Measurements from ENCODE around the gene DHRSX.
"Not testable (repeated sequence)": the region's sequence is repeated elsewhere in the genome, so short reads cannot be mapped to it uniquely, and the experiment has no call there.

DHRSX gene

DNA sequence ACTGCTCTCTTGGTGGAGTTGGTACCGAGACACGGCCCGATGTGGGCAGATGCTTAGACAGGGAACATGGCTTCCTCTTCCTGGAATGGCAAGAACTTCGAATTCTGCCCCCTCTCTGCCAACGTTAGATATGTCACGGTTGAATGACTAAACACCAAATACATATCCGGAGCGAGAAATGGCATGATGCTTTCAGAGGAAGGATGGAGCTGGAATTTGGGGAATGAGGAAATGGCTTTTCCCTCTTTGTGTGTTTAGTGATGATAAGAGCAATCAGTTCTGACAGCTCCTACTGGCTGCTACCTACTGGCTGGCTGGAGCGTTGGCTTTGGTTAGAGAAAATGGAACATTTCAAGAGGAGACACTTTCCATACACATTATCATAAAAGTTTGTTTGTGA is 140.0 kb downstream of the DHRSX start:
- FAIRE-seq = no peak
- no peak for DNase-seq (ENCODE audit: low spot score)

DNA sequence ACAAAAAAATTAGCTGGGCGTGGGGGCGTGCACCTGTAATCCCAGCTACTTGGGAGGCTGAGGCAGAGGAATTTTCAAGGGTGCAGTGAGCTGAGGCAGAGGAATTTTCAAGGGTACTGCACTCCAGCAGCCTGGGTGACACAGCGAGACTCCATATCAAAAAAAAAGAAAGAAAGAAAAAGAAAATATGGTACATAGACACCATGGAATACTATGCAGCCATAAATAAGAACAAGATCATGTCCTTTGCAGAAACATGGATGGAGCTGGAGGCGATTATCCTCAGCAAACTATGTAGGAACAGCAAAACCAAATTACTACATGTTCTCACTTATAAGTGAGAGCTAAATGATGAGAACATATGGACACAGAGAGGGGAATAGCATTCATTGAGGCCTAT is 141.3 kb downstream of the DHRSX start:
- FAIRE-seq = not testable (repeated sequence)

DNA sequence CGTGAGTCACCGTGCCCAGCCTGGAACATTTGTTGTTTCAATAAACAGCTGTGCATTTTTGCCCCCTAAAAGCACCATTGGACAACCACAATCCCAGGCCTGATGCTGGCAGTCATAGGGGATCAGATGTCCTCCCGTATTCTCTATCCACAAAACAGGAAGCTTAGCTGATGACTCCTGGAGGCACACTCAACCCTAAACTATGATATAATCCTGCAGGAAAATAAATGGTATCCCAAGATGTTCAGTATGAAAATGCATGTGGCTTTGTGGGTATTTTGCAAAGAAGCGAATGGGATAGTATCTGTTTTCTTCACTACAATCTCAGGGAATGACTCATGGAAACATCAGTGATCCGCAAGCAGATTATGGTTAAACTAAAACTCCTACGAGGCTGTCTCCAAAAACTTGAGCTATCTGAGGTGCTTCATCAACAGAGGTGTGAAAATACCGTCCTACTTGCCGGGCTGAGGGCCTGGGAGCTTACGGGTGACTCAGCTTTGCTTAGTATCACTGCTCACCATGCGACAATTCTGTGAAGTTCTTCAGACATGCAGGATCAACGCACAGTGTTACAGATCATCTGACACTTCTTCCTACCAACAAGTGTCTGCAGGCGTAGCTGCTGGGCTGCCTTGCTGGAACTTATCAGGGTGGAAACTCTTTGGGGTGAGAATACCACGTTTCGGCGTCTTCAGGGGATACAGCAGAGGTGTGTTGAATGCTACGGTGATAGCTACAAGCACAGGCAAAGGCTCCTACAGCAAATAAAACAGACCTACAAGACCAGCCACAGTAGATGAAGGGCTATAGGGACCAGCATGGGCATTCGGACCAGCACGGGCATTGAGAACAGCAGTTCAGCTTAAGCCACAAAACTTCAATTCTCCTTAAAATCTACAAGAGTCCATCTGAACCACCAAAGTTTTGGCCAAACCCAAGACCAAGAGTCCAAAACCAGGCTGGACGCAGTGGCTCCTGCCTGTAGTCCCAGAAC is 148.5 kb downstream of the DHRSX start:
- FAIRE-seq (no peak), DNase-seq (ENCODE audit: low spot score) (peak; percentile 23)

More for the DNA sequence above, 141.3 kb downstream of the DHRSX start:
- DNase-seq (ENCODE audit: low spot score) = not testable (repeated sequence)

DNA sequence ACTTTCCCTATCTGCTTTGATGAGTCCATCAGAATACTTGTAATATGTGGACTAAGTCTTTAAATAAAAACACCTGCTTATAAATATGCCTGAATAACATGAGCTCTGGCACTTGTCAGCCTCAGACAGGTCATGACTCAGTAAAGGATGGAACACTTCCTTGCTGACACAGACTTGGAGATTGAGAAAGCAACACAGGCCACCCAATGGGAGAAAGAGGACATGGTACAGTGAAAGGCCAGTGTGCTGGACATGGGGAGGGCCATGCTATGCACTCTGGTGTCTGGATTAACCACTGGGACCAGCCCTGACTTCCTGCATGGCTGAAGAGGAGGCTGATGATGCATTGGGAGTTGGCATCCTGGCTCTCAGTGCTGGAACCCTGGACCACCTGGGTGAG is 149.5 kb downstream of the DHRSX start:
- FAIRE-seq (no peak), DNase-seq (ENCODE audit: low spot score) (peak; percentile 7)

DNA sequence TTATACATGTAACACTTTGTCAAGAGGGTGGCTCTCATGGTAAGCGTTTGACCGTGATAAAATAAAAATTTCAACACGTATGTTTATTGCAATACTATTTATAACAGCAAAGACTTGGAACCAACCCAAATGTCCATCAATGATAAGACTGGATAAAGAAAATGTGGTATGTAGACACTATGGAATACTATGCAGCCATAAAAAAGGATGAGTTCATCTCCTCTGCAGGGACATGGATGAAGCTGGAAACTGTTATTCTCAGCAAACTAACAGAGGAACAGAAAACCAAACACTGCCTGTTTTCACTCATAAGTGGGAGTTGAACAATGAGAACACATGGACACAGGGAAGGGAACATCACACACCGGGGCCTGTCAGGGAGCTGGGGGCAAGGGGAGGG is 150.1 kb downstream of the DHRSX start:
- not testable (repeated sequence) for FAIRE-seq; DNase-seq (ENCODE audit: low spot score)

DNA sequence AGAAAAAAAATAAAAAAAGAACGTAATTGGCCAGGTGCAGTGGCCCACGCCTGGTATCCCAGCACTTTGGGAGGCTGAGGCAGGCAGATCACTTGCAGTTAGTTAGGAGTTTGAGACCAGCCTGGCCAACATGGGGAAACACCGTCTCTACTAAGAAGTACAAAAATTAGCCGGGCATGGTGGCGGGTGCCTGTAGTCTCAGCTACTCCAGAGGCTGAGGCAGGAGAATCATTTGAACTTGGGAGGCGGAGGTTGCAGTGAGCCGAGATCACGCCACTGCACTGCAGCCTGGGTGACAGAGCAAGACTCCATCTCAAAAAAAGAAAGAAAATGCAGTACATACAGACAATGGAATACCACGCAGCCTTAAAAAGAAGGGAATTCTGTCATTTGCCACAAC is 150.7 kb downstream of the DHRSX start:
- FAIRE-seq = not testable (repeated sequence)

DNA sequence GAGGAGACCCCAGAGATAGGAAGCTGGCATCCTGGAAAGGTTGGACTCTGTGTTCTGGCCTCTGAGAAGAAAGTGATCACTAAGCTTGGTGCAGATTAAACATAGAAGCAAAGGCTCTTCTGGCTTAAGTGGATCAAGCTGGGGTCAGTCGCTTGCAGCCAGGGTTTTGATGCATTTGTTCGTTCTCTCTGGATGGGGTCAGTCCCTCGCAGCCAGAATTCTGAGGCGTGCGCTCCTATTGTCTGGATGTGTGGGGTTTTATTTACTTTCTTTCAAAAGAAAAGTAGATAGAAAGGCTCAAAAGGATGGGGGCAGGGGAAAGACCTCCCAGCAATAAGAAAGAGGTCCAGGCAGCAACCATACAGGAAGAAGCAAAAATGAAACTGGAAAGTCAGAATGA is 152.6 kb downstream of the DHRSX start:
- no peak for DNase-seq (ENCODE audit: low spot score)
- no peak for FAIRE-seq

More for the DNA sequence above, 150.7 kb downstream of the DHRSX start:
- DNase-seq (ENCODE audit: low spot score) = not testable (repeated sequence)

DNA sequence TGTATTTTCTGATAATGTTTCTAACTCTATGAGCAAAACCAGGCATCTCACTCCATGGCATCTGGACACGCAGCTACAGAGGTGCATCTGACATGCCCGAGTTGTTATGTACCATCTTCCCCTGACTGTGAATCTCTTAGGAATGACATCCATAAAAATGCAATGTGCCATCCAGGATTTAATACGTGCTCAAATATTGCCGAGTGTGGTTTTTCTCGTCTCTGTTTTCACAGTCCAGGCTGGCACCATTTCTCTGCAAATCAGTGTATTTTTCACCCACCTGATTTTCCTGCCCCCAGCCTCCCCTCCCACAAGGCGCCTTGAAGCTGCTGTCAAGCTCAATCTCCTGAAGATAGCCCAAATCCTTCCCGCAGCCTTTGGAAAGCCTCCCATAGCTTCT is 154.6 kb downstream of the DHRSX start:
- no peak for DNase-seq (ENCODE audit: low spot score)
- no peak for FAIRE-seq

DNA sequence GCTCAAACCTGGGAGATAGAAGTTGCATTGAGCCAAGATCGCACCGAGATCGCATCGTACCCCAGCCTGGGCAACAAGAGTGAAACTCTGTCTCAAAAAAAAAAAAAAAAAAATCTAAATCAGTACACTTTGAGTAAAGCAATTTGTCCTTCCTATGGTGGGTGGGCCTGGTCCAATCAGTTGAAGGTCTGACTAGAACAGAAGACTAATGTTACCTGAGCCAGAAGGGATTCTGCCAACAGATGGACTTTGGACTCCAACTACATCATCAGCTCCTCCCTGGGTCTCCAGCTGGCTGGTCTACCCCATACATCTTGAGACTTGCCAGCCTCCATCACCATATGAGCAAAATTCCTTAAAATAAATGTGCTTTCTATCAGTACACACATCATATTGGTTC is 155.2 kb downstream of the DHRSX start:
- DNase-seq (ENCODE audit: low spot score) (no peak), FAIRE-seq (no peak)

DNA sequence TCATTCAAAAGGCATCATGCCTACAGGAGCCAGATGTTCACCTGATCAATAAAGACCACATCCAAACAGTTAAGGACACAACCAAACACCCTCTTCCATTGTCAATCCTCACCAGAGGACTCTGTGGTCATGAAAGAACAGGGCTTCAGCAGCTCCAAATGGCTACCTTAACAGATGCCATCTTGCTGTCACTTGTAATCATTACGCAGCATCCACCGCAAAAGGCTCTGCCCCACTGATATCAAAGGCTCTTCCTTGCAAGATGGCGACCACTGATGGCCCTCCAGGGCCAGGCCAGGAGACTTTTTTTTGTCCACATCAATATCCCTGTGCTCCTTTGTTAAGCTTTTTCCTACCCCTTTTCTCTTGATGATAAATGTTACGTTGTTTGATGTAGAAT is 157.4 kb downstream of the DHRSX start:
- DNase-seq (ENCODE audit: low spot score) (no peak), FAIRE-seq (no peak)

DNA sequence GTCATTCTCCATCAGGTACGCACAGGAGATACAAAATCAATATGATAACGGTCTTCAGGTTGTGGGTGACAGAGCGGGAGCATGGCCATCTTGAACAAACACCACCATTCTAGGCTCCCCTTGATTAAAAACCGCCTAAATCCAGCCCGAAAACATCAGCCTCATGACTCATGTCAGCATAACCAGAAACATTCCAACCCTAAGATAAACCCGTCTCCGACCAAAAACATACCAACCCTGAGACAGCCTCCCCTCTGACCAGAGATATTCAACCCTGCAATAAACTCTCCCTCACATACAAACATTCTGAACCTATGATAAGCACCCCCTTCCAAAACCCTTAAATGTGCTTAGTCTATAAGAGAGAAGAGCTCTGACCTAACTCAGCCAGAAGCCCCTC is 157.9 kb downstream of the DHRSX start:
- no peak for DNase-seq (ENCODE audit: low spot score)
- FAIRE-seq = no peak

DNA sequence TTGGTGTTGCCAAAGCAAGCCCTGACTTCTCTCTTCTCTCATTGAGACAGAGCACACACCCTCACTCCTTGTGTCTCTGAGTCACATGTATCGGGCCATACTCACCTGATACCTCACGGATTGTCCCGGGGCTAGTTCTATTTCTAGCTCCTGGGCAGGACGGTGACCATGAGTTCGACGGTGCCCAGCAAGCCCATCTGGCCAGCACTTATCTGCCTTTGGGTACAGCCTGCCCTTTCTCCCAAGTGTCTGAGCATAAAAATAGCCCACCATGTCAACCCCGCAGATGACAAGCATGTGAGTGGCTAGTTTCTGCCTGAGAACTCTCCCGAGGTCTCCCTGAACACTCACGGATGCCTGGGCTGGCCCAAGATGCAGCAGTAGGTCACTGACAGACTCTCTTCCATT is 158.5 kb downstream of the DHRSX start:
- FAIRE-seq (no peak), DNase-seq (ENCODE audit: low spot score) (no peak)

DNA sequence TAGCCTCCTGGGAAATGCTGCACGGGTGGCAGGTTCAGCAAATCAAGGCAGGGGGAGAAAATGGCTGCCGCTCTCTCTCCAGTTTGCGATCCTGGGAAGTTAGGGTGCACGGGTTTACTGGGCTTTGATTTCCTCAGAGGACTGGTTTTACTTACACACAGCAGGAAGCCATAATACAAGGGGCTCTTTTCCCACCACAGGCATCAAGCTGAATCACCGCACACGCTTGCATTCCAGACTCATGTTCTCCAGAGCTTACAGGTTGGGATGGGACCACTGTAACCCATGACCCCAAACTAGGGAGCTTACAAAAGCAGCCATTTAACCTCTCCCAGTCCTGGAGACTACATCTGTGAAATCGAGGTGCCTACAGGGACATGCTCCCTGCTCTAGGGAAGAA is 159.8 kb downstream of the DHRSX start:
- FAIRE-seq (no peak), DNase-seq (ENCODE audit: low spot score) (no peak)

DNA sequence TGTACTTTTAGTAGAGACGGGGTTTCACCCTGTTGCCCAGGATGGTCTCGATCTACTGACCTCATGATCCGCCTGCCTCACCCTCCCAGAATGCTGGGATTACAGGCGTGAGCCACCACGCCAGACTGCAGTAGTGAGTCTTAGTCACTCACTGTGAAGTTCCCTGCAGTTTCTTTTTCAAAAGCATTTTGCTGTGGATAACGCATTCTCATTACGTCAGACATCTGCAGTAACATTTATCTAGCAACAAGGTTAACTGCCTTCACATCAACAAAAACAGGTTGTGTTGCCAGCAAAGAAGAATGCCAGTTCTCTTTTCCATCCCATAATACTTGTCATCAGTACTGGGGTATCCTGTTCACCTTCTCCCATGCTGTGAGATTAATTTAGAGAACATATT is 164.6 kb downstream of the DHRSX start:
- DNase-seq (ENCODE audit: low spot score) (no peak), FAIRE-seq (no peak)

DNA sequence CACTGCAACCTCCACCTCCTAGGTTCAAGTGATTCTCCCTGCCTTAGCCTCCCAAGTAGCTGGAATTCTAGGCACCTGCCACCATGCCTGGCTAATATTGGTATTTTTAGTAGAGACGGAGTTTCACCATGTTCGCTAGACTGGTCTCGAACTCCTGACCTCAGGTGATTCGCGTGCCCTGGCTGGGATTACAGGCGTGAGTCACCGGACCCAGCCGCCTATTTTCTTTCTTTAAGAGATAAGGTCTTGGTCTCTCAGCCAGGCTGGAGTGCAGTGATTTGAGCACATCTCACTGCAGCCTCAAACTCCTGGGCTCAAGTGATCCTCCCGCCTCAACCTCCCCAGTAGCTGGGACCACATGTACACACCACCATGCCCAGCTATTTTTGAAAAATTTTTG is 166.5 kb downstream of the DHRSX start:
- DNase-seq (ENCODE audit: low spot score) = no peak
- no peak for FAIRE-seq

DNA sequence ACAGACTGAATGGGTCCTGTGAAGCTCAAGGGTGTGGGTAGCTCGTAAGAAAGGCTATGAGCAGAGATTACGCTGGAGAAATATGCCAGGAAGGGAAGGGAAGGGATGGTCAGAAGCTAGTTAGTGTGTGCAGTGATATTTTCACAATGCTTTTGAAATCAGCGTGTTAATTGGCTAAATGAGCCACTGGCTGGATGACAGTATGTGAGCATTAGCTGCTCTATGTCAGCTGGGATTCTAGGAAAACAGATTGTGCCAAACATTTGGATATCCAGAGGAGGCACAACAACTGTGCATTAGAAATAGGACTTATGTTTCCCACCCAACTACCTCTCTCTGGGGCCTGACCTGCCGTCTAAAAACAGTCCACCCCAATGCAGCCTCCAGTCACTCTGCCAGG is 168.5 kb downstream of the DHRSX start:
- FAIRE-seq = no peak
- DNase-seq (ENCODE audit: low spot score) = no peak

DNA sequence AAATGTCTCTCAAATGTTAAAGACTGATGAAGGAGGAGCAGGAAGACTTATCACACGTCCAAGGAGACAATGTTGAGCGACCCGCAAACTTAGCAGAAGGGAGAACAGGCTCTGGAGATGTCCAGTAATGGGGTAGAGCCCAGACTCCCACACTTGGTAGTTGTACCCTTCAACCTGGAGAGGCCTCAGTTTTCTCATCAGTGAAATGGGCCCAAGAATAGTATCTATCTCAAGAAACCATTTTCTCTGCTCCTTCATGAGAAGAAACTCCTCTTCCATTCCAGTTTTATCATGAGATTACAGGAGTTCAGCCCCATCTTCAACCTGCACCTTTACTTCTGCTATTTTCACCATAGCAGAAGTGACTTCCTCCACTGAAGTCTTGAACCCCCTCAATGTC is 169.9 kb downstream of the DHRSX start:
- DNase-seq (ENCODE audit: low spot score) (no peak), FAIRE-seq (no peak)

DNA sequence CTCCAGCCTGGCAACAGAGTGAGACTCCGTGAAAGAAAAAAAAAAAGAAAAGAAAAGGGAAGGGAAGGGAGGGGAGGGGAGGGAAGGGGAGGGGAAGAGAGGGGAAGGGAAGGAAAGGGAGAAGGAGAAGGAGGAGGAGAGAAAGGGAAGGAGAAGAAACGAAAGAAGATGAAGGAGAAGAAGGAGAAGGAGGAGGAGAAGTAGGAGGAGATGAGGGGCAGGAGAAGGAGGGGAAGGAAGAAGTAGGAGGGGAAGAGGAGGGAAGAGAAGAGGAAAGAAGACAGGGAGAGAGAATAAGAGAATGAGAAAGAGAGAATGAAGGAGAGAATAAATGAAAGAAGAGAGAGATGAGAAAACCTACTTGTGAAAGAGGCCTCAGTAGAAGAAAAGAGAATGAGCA is 170.3 kb downstream of the DHRSX start:
- DNase-seq (ENCODE audit: low spot score) (no peak), FAIRE-seq (no peak)

DNA sequence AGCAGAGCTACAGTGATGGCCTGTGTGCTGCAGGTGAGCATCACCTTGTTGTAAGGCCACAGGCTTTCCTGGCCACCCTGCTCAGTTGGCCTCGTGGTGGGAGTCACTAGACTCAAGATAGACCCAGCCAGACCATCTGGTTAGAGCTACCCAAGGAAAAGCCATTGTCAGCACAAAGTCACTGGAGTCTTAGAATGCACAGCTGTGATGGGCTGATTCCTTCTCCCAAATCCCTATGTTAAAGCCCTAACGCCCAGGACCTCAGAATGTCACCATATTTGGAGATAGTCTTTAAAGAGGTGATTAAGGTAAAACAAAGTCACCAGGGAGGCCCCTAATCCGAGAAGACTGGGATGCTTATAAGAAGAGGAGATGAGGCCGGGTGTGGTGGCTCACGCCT is 173.4 kb downstream of the DHRSX start:
- DNase-seq (ENCODE audit: low spot score) (no peak), FAIRE-seq (no peak)

DNA sequence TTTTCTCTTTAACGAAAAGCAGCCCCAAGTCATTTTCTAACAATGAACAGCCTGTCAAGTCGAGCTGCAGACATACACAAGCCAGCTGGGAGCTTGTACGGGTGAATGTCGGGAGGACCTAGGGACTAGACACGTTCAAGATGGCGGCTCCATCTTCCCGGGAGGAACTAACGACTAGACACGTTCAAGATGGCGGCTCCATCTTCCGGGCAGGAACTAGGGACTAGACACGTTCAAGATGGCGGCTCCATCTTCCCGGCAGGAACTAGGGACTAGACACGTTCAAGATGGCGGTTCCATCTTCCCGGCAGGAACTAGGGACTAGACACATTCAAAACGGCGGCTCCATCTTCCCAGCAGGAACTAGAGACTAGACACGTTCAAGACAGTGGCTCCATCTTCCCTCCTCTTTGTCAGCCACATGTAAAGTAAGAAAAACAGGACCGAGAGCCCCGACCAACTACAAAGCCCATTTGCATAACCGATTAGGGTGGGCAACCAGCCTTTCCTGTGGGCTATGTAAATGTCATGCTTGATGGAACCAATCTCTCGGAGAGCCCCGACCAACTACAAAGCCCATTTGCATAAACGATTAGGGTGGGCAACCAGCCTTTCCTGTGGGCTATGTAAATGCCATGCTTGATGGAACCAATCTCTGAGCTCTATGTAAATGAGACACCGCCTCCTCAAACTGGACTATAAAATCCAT is 175.5 kb downstream of the DHRSX start:
- FAIRE-seq (no peak), DNase-seq (ENCODE audit: low spot score) (no peak)

DNA sequence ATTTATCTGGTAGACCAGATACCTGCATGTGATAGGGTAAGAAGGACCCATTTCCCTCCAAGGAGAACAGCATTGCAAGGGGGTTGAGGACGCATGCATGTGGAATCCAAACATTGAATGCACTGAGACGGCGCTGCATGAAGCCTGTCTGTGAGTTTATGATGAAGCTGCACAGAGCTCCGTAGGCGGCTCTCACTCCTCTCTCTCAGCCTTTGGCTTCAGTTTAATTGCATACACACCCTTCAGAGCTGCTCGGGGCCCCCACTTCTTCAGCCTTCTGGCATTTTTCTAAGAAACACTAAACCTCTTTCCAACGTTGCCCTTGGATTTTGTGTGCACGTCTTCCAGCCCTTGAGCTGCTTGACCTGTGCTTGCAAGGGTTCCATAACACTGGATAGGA is 176.6 kb downstream of the DHRSX start:
- FAIRE-seq (no peak), DNase-seq (ENCODE audit: low spot score) (no peak)

DNA sequence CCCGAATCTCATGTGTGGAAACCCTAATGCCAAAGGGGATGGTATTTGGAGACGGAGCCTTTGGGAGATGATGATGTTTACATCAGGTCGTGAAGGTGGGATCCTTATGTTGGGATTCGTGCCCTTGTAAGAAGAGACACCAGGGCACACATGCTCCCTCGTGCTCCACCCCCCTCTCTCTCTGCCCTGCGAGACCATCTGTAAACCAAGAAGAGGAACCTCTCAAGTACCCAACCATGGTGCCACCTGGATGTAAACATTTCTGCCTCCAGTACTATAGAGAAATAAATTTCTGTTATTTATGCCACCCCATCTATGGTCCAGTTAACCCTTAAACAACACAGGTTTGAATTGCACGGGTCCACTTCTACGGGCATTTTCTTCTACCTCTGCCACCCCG is 179.4 kb downstream of the DHRSX start:
- no peak for FAIRE-seq
- no peak for DNase-seq (ENCODE audit: low spot score)

Data from urothelium cell line (cell line).